ENCODE data around the gene EIF5B.

GRCh38 chr2:99421469-99421868 lies 84.3 kb downstream of the EIF5B start:
- TF ChIP-seq CTCF (IDR thresholded peaks at IDR 0.05): no peak
- TF ChIP-seq POLR2A (IDR thresholded peaks at IDR 0.05): no peak

All from lower leg skin (tissue), 3 donors.